Inferior parietal cortex (tissue), 1 donor: ENCODE measurements around the gene ZNF593OS.

Experiments
- DNase-seq: peaks from one replicate; pipeline ENCODE4 v3.0.0-alpha.2; 2016; ENCODE audit errors: extremely low spot score

ZNF593OS gene

DNA sequence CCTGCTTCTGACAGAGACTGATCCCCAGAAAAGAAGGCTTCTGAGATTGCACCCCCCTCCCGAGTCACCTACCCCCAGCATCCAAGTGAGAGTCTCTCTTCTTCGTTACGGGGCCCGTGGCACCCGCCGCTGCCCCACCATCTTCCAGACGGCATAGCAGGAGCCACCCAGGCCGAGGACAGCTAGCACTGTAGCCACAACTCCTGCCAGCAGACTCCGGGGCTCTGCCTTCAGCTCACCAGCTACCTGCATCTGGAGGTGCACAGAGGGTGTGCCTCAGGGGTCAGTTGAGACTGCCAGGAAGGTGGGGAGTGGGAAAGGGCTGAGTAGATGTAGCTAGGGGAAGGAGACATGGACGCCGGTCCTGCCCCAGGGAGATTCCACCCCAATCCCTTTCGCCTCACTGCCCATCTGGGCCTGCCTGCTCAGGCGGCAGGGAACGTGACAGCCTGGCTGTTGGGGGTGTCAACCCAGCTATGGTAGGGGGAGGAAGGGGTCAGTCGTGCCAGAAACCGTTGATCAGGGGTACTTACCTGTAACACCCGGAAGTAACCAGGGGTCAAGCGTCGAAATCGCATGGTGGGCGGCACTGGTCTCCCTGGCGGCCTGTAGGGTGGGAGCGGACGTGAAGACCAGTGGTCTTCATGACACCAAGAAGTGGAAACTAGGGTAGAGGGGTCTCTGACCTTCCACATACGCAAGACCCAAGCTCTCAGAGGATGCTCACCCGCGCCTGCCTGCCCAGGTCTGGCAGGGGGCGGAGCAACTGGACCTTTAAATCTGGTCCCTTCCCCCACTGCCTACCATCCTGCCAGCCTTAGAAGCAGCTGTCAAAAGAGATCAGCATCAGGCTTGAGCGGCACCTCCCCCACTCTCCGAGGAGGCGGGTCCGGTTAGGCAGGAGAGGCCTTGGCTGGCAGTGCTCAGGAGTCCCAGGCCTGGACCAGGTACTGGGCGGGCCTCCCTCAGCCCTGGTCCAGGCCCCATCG, at the start of gene ZNF593OS:
Gene ZNF593OS, minus strand, starts transcription at position 749 of the 989 bp plus-strand sequence. Its CDS starts 171 bp downstream, at position 578.
- DNase-seq, result no peak

DNA sequence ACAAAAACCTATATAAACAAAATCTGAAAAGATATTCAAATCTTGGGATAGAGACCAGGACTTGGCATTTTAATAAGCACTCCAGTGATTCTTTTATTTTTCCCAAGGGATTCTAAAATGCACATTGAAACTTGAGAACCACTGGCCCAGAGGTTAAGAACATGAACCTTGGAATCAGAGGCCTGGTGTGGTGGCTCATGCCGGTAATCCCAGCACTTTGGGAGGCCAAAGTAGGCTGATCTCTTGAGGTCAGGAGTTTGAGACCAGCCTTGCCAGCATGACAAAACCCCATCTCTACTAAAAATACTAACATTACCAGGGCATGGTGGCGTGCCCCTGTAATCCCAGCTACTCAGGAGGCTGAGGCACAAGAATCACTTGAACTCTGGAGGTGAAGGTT, 49.5 kb upstream of the ZNF593OS start:
- no peak for DNase-seq

DNA sequence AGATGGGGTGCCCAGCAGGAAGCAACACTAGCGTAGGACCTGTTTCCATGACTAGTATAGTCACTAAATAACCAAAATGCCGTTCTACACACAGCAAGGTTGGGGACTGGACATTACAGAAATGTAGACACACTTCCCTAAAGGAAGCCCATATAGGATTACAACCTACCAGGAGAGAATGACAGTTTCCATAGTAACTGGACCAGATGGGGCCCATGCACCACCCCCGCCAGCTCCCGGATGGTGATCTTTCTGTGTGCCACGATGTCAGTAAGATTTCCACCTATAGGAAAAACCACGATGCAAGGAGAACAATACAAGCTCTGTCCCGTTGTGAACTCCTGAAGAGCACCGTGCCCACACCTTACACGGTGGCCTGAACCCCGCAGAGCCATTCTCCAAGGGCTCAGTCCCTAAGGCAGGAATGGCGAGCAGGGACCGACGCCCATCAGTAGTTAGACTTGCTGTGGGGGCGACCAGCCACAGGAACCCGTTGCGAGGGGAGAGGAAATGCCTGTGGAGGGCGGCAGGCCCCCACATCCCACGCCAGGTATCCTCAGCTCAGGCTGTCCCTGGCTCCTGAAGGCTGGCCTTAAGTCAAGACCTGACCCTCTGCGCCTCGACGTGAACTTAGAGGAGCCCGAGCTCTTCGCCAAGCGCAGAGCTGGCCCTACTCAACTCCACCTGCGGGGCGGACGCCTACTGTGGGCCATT, 48.7 kb upstream of the ZNF593OS start:
- DNase-seq, result no peak

DNA sequence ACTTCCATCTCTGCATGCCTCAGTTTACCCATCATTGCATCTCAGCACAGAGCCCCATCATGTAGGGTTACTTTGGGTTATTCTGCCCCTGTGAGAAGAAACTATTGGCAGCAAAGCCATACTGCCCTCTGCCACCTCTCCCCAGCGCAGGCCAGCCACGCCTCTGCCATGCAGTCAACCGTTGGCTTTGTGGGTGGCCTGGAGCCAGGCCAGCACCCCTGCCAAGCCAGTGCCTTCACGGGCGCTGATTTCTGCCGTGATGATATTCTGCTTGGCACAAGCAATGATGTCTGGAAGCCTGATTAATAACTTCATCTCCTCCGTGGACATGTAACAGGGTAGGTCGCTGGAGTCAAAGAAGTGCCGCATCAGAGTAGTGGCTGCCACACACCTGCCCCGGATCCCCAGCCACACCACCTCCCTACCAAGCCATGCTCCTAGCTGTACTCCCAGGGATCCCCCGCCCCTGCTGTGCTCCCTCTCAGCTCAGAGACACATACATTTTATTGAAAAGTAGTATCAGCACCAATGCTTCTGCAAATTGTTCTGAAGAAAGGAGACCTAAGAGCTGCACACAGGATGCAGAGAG, 47.4 kb upstream of the ZNF593OS start:
- no peak for DNase-seq

DNA sequence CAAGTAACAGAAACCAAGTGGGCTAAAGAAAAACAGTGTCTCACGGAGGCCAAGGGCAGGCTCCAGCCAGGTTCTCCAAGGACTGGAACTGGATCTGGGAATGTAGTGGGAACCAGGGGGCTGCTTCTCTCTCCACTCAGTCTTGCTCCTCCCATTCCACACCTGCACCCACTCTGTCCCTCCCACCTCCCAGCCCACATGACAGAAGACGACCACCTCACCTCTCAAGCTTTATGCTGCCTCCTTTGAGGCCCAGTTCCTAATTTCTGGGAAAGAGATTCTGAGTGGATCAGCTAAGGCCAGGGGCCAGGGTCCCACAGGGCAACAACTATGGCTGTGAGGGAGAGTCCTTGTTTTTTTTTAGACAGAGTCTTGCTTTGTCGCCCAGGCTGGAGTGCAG, 43.6 kb upstream of the ZNF593OS start:
- DNase-seq, result no peak

DNA sequence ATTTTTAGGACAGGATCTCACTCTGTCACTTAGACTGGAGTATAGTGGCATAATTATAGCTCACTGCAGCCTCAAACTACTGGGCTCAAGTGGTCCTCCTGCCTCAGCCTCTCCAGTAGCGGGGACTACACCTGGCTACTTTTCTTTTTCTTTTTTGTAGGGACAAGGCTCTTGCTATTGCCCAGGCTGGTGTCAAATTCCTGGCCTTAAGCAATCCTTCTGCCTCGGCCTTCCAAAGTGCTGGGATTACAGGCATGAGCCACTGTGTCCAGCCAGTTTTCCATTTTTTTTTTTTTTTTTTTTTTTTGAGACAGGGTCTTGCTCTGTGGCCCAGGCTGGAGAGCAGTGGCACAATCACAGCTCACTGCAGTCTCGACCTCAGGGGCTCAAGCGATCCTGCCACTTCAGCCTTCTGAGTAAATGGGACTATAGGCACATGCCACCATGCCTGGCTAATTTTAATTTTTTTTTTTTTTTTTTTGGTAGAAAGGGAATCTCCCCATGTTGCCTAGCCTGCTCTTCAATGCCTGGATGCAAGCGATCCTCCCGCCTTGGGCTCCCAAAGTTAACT, 41.8 kb upstream of the ZNF593OS start:
- DNase-seq, result no peak

DNA sequence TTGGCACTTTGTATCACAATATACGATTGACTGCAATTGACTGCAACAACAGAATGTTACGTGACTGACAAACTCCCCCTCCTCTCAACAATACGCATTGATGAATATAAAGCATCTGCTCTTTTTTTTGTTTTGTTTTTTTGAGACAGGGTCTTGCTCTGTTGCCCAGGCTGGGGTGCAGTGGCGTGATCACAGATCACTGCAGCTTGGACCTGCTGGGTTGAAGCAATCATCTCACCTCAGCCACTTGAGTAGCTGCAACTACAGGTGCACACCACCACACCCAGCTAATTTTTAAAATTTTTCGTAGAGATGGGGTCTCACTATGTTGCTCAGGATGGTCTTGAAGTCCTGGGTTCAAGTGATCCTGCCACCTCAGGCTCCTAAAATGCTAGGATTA, 41.1 kb upstream of the ZNF593OS start:
- no peak for DNase-seq

DNA sequence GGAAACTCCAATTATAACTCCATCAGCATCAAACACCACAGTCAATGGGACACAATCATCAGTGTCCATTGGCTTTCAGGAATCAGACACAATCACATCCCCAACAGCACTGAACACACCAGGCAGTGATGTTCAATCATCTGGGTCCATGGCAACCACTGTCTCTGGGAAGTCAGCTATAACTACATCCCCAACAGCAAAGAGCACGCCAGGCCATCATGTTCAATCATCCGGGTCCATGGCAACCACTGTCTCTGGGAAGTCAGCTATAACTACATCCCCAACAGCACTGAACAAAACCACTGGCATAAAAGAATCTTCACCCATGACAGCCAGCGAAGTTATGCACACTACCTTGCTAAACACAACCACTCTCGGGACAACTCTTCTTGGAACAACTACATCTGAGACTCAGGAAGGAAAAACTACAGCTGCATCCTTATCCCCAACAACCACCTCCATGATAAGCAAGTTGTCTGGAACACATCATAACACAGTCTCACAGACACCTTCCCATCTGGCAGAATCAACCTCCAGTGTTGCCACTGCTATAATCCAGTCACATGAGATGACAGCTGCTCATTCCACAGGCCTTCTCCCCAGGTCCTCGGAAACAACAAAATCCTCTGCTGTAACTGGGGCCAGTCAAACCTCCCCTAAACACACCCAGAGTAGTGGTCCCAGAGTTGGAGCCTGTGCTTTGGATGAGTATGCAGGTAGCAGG, 38.7 kb upstream of the ZNF593OS start:
- DNase-seq, result no peak

- no peak for DNase-seq
Observed at GRCh38 chr1:26203642-26204318, 32.1 kb upstream of the ZNF593OS start.

GRCh38 chr1:26200413-26200812, 28.8 kb upstream of the ZNF593OS start:
- no peak for DNase-seq

DNA sequence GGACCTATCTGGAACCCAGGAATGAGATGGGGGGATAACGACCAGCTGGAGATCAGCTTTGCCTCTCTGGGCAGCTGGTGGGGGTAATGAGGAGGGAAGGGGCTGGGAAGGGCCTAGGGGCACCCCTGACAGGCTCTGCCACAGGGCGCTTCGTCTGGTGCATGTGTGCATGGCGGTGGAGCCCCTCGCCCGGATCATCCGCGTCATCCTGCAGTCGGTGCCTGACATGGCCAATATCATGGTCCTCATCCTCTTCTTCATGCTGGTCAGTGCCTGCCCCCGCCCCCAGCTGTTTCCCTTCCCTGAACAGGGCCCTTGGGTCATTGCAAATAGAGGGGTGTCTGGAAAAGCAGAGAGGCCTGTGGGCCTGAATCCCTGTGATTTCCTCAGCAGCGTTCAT, 26.2 kb upstream of the ZNF593OS start:
- no peak for DNase-seq

DNA sequence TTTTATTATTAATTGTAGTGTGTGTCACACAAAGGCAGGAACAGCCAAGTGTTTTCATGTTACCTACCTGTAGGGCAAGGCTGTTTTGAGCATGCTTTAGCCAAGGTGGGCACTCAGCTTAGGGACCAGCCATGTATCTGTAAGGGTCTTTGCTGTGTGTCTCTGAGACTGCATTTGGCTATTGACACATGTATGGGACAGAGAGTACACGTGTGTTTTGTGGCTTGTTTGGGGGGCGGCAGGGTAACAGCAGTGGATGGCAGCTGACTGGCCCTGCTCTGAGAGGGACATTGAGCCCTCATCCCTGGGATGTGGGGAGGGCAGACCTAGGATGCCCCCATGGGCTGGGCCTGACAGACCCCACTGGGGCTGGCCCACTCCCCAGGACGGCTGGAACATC, 25.7 kb upstream of the ZNF593OS start:
- no peak for DNase-seq

DNA sequence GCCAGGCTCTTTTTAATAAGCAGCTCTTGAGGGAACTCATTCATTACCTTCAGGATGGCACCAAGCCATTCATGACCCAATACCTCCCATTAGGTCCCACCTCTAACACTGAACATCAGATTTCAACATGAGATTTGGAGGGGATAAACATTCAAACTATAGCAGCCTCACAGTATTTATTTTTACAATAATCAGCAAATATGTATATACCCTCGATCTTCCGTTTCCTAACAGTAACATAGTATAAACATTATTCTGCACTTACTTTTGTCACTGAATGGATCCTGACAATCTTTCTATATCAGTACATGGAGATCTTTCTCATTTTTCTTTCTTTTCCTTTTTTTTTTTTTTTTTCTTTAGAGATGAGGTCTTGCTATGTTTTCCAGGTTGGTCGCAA, 24.2 kb upstream of the ZNF593OS start:
- no peak for DNase-seq

DNA sequence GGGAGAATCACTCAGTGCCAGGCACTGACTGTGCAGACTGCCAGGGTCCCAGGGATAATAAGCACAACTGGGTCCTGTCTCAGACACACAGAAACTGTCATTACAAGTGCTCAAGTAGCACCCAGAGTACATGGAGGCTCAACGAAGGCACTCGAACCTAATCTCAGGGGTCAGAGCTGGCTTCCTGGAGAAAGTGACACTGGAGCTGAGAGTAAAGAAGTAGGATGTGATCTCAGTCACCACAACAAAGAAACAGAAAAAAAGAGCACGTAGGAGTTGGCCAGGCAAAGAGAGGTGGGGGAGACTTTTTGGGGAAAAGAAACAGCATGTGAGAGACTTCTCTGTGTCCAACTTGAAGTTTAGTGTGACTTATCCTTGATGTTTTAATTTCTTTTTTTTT, 20.1 kb upstream of the ZNF593OS start:
- DNase-seq, result no peak

- DNase-seq, result peak; percentile 20
Observed at GRCh38 chr1:26190373-26190987, 18.8 kb upstream of the ZNF593OS start, which contains the start of gene CATSPER4. CATSPER4 (plus strand) TSS chr1:26190602; CDS start chr1:26190628, 26 bp downstream.

DNA sequence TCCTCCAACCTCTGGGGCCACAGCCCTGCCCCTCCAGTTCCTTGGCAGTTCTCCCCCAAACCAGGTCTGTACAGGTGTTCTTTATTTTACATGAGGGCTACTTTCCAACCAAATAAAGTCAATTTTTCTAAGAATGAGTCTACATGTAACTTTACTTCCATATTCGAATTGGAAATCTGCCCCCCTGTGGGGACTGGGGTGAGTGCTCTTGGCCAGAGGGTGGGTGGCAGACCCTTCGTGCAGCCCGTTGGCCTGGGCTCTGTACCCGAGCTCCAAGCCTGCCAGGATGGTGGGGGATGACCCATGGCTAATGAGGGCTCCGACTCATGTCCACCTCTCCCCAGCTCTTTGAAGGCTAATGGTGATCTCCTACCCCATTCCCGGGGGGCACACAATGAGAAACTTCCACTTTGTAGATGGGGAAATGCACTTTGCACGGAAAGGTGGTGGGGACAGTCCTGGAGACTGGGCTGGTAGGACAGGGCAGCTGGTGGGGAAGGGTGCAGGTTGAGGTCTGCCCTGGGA, 18.2 kb upstream of the ZNF593OS start:
- no peak for DNase-seq

GRCh38 chr1:26189331-26189730, 17.7 kb upstream of the ZNF593OS start:
- DNase-seq, result no peak

- DNase-seq, result no peak
Observed at GRCh38 chr1:26188477-26188876, 16.8 kb upstream of the ZNF593OS start.

- no peak for DNase-seq
Observed at GRCh38 chr1:26187882-26188281, 16.2 kb upstream of the ZNF593OS start.

DNA sequence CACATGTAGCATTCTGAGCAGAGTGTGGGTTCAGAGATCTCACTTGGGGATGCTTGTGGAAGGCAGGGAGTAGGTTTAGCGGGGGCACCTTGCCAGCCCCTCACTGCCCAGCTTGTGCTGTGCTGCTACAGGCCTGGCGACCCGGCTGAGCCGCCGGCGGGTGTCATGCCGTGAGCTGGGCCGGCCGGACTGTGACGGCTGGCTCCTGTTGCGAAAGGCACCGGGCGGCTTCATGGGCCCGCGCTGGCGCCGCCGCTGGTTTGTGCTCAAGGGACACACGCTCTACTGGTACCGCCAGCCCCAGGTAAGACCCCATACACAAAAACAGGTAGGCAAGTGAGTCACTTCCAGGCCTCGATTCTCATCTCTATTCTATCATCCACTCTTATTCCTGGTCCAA, 13.3 kb upstream of the ZNF593OS start:
- no peak for DNase-seq
